ENCODE data around the gene STX5. TPM values are rescaled to one million over a fixed set of nuclear protein-coding genes. Genes with fewer than 3 reads are reported as not detected.

Gene STX5
- total RNA-seq, 2 experiments from 2014 or later, result 30.6 to 41.0 TPM

- peak; percentile 52 for DNase-seq (ENCODE audit: low spot score)
- no TSS peak for BruUV-seq (replicated peaks)
- POLR2A ChIA-PET, result interaction anchor here (0.6 to 1.9 kb wide), 18 partner anchors 9 to 248 kb away, joined by 3 to 11 read pairs (median 4); partner anchors contain the start of genes C11orf98, CSKMT, TAF6L and TUT1
Observed at GRCh38 chr11:62805961-62806441, 25.9 kb downstream of the STX5 start.

GRCh38 chr11:62805076-62805892 is 26.6 kb downstream of the STX5 start, which contains the start of gene NXF1:
Gene NXF1, minus strand, starts transcription at chr11:62805440. Its CDS starts 84 bp downstream, at chr11:62805356.
- Histone ChIP-seq H3K4me3 (ENCODE audit: low read depth, low read length, poor library complexity, severe bottlenecking) (peak within 1 kb of the TSS; percentile 89), H3K4me2 (ENCODE audit: low read length) (peak within 1 kb of the TSS; percentile 98), H2AFZ (ENCODE audit: low read length) (peak within 1 kb of the TSS; percentile 70), H3K9me3 (ENCODE audit: low read length) (no peaks in the 10 kb centered on the region), H4K20me1 (ENCODE audit: insufficient read depth, low read length) (peaks cover 8% of the 10 kb centered on the region; the same call in 1 of the 2 replicates), H3K27ac (ENCODE audit: low read depth, low read length, poor library complexity, severe bottlenecking) (peak within 1 kb of the TSS; percentile 77), H3K79me2 (ENCODE audit: insufficient read depth, low read depth, low read length) (peaks cover 23% of the 10 kb centered on the region), H3K4me1 (ENCODE audit: insufficient read depth, low read length, poor library complexity, severe bottlenecking) (peaks cover 31% of the 10 kb centered on the region), H3K9me2 (ENCODE audit: insufficient read depth, low read length) (no peaks in the 10 kb centered on the region), H3K36me3 (ENCODE audit: insufficient read depth, low read length) (peaks cover 32% of the 10 kb centered on the region)
- 0 out of 2 replicates have a peak, but pooled peaks have one; percentile 27 for TF ChIP-seq CTCF (conservative IDR thresholded peaks at IDR 0.05; ENCODE audit: low read length)
- TF ChIP-seq EZH2phosphoT487 (IDR thresholded peaks at IDR 0.05; ENCODE audit: borderline replicate concordance, low read depth, low read length), result no peak
- intact Hi-C loops (cut with micrococcal nuclease; ENCODE audit: unreplicated experiment), result loop anchor here (1.0 to 2.0 kb wide), 3 partner anchors 18 to 57 kb away; partner anchors contain the start of genes TMEM179B and WDR74
- DNase-seq (ENCODE audit: low spot score), result peak; percentile 97
- no TSS peak for BruUV-seq (replicated peaks)
- CTCF ChIA-PET (ENCODE audit: unreplicated experiment), result interaction anchor here (0.9 to 1.1 kb wide), 3 partner anchors 11 to 36 kb away, joined by 3 to 4 read pairs (median 3); no protein-coding TSS in a partner anchor
- POLR2A ChIA-PET, result interaction anchor here (0.8 to 1.9 kb wide), 12 partner anchors 9 to 214 kb away, joined by 3 to 11 read pairs (median 5); partner anchors contain the start of genes C11orf98, CSKMT, TAF6L and TUT1

More at GRCh38 chr11:62805961-62806441, 25.9 kb downstream of the STX5 start:
- H2AFZ ChIP-seq (ENCODE audit: low read length), result peak overlapping the region; percentile 70
- no peaks in the 10 kb centered on the region for H3K9me3 ChIP-seq (ENCODE audit: low read length)
- peaks cover 8% of the 10 kb centered on the region; the same call in 1 of the 2 replicates for H4K20me1 ChIP-seq (ENCODE audit: insufficient read depth, low read length)
- peak overlapping the region; percentile 89 for H3K4me3 ChIP-seq (ENCODE audit: low read depth, low read length, poor library complexity, severe bottlenecking)
- H3K36me3 ChIP-seq (ENCODE audit: insufficient read depth, low read length), result peaks cover 27% of the 10 kb centered on the region
- peak overlapping the region; percentile 92 for H3K4me2 ChIP-seq (ENCODE audit: low read length)
- CTCF ChIA-PET (ENCODE audit: unreplicated experiment), result interaction anchor here (0.9 to 1.1 kb wide), 3 partner anchors 10 to 37 kb away, joined by 3 to 4 read pairs (median 3); no protein-coding TSS in a partner anchor
- intact Hi-C loops (cut with micrococcal nuclease; ENCODE audit: unreplicated experiment), result loop anchor here (1.0 to 2.0 kb wide), 3 partner anchors 19 to 56 kb away; partner anchors contain the start of genes TMEM179B and WDR74
- H3K79me2 ChIP-seq (ENCODE audit: insufficient read depth, low read depth, low read length), result peaks cover 23% of the 10 kb centered on the region
- H3K9me2 ChIP-seq (ENCODE audit: insufficient read depth, low read length), result no peaks in the 10 kb centered on the region
- TF ChIP-seq EZH2phosphoT487 (IDR thresholded peaks at IDR 0.05; ENCODE audit: borderline replicate concordance, low read depth, low read length) (no peak), CTCF (conservative IDR thresholded peaks at IDR 0.05; ENCODE audit: low read length) (no peak)
- H3K27ac ChIP-seq (ENCODE audit: low read depth, low read length, poor library complexity, severe bottlenecking), result peak overlapping the region; percentile 77
- peaks cover 31% of the 10 kb centered on the region for H3K4me1 ChIP-seq (ENCODE audit: insufficient read depth, low read length, poor library complexity, severe bottlenecking)

All from OCI-LY7 (cell line).